ENCODE data around the gene SCAMP5. TPM values are rescaled to one million over a fixed set of nuclear protein-coding genes. Genes with fewer than 3 reads are reported as not detected.
A peak's percentile ranks its signal among the peaks of the same experiment; 100 is the strongest.

SCAMP5 gene
- total RNA-seq, 2 experiments from 2014 or later, result 0.44 to 0.58 TPM

DNA sequence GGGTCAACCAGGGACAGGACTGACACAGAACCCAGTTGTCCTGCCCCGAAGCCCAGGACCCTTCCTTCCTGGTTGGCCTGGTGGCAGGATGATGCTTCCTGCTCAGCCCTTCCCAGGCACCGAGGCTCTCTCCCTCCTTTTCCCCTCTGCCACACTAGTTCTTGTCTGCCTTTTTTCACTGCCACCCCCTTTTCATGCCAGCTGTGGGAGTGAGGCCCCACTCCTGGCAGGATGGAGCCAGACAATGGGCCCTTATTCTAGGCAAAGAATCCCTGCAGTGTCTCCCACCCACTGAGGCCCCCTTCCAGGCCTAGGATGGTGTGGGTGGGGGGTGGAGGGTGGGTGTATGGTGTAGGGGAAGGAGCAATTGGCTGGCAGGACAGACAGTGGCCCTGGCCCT lies 1.1 kb upstream of the SCAMP5 start:
- Mint-ChIP-seq H3K36me3 (no peaks in the 10 kb centered on the region), H3K4me3 (no peak overlapping the region), H3K9me3 (no peaks in the 10 kb centered on the region), H3K27me3 (peaks cover 55% of the 10 kb centered on the region), H3K27ac (no peak overlapping the region), H3K4me1 (peaks cover 9% of the 10 kb centered on the region)
- no peak for DNase-seq

DNA sequence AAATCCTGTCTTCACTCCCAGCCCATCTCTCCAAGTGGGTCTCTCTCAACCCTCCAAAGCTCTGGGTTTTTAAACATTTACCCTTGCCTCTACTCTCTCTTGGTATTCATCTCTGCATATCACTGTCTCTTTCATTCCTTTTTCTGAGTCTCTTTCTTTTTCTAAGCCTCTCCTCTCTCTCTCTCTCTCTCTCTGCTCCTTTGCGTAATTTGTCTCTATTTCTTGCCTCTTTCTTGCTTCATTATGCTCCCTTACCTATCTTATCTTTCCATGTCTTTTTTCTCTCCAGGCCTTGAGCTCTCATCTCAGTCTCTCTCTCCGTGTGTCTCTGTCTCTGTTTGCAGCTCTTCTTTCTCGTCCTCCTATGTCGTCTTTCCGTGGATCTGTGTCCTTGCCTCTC lies 678 bp upstream of the SCAMP5 start:
- Mint-ChIP-seq H3K36me3 (no peaks in the 10 kb centered on the region), H3K27me3 (peaks cover 57% of the 10 kb centered on the region), H3K27ac (no peak overlapping the region), H3K4me3 (peak overlapping the region; percentile 63), H3K9me3 (no peaks in the 10 kb centered on the region), H3K4me1 (peaks cover 9% of the 10 kb centered on the region)
- DNase-seq, result no peak

DNA sequence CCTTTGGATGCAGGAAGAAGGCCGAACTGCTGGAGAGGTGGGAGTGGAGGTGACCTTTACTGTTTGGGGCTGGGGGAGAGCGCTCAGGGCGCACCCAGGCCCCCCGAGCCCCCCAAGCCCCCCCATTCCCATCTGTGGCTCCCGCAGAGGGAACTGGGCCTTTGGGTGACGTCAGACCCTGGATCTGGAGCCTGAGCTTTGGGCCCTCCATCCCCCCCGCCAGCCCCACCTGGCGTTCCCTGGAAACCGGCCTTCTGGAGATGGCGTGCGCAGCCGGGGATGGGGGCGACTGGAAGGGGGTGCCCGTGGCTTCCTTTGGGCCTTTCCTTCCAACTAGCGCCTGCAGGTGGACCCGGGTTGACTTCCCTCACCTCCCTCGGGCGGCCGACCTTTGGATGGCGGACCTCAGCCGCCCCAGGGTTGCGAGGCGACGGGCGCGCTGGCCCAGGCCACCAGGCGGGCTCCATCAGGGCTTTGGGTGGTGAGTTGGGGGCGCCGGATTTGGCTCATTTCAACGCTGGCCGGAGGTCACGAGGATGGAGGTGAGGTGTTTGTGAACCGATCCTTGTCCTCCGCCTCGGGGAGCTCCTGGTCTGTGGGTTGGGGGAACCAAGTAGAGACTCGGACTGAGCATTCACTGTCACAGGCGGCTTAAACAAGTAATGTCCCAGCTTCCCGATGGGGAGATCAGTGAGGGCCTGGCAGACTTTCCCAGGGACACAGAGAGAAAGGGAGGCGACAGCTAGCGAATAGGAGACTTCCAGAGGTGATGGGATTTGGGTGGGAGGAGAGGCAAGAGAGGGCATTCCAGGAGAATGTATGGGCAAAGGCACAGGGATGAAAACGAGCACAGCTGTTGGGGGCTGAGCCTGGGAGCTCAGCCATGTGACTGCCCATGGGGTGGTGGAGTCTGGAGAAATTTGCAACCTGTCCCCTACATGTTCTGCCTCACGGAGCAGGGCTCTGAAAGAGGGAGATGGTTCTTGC lies 709 bp downstream of the SCAMP5 start:
- peak overlapping the region; percentile 42 for H3K4me3 Mint-ChIP-seq
- no peak overlapping the region for H3K27ac Mint-ChIP-seq
- H3K9me3 Mint-ChIP-seq, result no peaks in the 10 kb centered on the region
- peaks cover 52% of the 10 kb centered on the region for H3K27me3 Mint-ChIP-seq
- peaks cover 4% of the 10 kb centered on the region for H3K4me1 Mint-ChIP-seq
- H3K36me3 Mint-ChIP-seq, result no peaks in the 10 kb centered on the region
- no peak for DNase-seq

DNA sequence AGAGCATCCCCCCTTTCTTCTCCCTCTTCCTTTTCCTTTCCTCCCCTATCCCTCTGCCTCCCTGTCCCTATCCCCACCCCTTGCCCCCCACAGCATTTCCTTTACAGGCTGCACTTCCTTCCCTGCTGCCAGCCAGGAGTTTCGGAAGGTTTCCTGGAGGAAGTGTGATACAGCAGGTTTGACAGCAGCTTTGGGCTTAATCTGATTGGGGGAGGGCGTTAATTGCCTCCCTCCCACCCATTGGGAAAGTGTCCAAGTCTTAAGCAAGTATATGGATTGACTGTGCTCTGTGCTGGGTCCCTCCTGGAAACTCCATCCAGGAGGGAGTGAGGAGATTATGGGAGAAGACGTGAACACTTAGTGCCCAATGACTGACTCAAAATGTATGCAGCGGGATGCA lies 1.8 kb downstream of the SCAMP5 start:
- no peak for DNase-seq
- no peak overlapping the region for H3K4me3 Mint-ChIP-seq
- H3K4me1 Mint-ChIP-seq, result peaks cover 4% of the 10 kb centered on the region
- no peak overlapping the region for H3K27ac Mint-ChIP-seq
- no peaks in the 10 kb centered on the region for H3K9me3 Mint-ChIP-seq
- H3K36me3 Mint-ChIP-seq, result no peaks in the 10 kb centered on the region
- H3K27me3 Mint-ChIP-seq, result peaks cover 56% of the 10 kb centered on the region

DNA sequence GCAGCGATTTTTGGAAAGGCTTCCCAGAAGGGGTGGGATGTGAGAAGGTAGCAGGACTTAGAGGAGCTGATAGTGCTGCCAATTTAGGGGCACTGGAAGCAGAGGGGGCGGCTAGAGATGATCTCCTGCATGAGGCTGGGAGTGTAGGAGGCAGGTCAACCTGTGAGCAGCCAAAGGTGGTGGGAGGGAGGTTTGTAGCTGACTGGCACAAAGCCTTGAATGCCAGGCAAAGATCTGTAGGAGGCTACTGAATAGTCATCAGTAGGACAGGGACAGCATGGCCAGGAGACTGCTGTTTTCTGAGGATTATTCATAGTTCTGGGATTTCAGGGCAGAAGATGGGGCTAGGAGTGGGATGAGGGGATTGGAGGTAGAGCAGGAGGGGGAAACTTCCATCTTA lies 2.2 kb downstream of the SCAMP5 start:
- DNase-seq, result no peak
- Mint-ChIP-seq H3K27me3 (peaks cover 56% of the 10 kb centered on the region), H3K4me3 (no peak overlapping the region), H3K4me1 (peaks cover 4% of the 10 kb centered on the region), H3K36me3 (no peaks in the 10 kb centered on the region), H3K9me3 (no peaks in the 10 kb centered on the region), H3K27ac (no peak overlapping the region)

DNA sequence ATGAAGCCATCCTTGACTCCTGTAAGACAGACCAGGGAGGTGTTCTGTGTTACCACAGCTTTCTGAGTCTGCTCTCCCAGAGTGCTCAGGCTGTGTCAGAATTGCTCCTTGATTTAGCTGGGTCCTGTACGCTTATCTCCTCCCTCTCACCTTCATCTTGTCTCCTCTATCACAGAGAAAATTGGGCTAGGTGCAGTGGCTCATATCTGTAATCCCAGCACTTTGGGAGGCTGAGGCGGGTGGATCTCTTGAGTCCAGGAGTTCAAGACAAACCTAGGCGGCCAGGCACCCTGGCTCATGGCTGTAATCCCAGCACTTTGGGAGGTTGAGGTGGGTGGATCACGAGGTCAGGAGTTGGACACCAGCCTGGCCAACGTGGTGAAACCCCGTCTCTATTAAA lies 5.9 kb downstream of the SCAMP5 start:
- no peak overlapping the region for H3K4me3 Mint-ChIP-seq
- peaks cover 2% of the 10 kb centered on the region for H3K4me1 Mint-ChIP-seq
- peaks cover 44% of the 10 kb centered on the region for H3K27me3 Mint-ChIP-seq
- no peaks in the 10 kb centered on the region for H3K36me3 Mint-ChIP-seq
- no peak for DNase-seq
- H3K27ac Mint-ChIP-seq, result no peak overlapping the region
- H3K9me3 Mint-ChIP-seq, result no peaks in the 10 kb centered on the region

DNA sequence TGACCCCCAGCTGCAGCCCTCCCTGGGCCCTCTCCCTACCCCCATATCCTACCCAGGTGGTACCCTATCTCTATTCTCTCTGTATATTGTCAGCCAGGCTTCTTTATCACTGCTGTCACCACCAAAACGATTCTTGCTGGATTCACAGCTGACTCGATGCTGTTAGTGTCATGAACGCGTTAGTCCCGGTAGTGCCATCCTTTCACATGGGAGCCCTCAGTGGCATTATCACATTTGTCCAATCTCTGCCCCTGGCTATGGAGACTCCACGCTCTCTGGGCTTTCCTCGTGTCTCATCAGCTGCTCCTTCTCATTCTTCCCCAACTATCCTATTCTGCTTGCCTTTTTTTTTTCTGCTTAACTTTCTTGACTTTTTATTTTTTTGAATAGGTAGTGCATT lies 7.0 kb downstream of the SCAMP5 start:
- H3K27me3 Mint-ChIP-seq, result peaks cover 33% of the 10 kb centered on the region
- H3K36me3 Mint-ChIP-seq, result no peaks in the 10 kb centered on the region
- no peak overlapping the region for H3K4me3 Mint-ChIP-seq
- no peak for DNase-seq
- no peaks in the 10 kb centered on the region for H3K4me1 Mint-ChIP-seq
- no peak overlapping the region for H3K27ac Mint-ChIP-seq
- no peaks in the 10 kb centered on the region for H3K9me3 Mint-ChIP-seq

DNA sequence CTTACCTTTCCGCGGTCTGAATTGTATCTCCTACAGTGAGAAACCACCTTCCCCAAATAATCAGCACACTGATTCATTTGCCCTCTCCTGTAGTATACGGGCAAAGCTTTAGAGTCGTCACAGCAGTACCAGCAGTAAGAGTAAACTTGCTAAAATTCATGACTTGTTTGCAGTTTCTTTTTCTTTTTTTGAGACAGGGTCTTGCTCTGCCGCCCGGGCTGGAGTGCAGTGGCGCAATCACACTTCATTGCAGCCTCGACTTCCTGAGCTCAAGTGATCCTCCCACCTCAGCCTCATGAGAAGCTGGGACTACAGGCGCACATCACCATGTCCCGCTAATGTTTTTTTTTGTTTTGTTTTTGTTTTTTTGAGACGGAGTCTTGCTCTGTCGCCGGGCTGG lies 11.9 kb downstream of the SCAMP5 start:
- Mint-ChIP-seq H3K4me3 (no peak overlapping the region), H3K4me1 (peaks cover 7% of the 10 kb centered on the region), H3K36me3 (no peaks in the 10 kb centered on the region), H3K9me3 (no peaks in the 10 kb centered on the region), H3K27ac (no peak overlapping the region), H3K27me3 (peaks cover 17% of the 10 kb centered on the region)
- DNase-seq, result no peak

DNA sequence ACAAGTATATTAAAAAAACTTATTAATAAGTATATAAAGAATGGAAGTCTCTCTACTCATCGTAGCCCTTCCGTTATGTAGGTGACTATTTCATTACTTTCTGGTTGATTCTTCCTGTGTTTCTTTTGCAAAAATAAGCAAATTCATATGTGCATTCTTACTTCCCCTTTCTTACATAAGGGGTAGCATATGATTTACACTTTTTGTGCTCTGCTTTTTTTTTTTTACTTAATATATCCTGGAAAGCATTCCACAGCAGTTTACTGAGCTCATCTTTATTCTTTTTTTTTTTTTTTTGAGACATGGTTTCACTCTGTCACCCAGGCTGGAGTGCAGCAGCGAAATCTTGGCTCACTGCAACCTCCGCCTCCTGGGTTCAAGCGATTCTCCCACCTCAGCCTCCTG lies 12.9 kb downstream of the SCAMP5 start:
- no peak overlapping the region for H3K4me3 Mint-ChIP-seq
- peaks cover 12% of the 10 kb centered on the region for H3K27me3 Mint-ChIP-seq
- no peaks in the 10 kb centered on the region for H3K36me3 Mint-ChIP-seq
- DNase-seq, result no peak
- no peaks in the 10 kb centered on the region for H3K9me3 Mint-ChIP-seq
- H3K4me1 Mint-ChIP-seq, result peaks cover 7% of the 10 kb centered on the region
- H3K27ac Mint-ChIP-seq, result no peak overlapping the region

DNA sequence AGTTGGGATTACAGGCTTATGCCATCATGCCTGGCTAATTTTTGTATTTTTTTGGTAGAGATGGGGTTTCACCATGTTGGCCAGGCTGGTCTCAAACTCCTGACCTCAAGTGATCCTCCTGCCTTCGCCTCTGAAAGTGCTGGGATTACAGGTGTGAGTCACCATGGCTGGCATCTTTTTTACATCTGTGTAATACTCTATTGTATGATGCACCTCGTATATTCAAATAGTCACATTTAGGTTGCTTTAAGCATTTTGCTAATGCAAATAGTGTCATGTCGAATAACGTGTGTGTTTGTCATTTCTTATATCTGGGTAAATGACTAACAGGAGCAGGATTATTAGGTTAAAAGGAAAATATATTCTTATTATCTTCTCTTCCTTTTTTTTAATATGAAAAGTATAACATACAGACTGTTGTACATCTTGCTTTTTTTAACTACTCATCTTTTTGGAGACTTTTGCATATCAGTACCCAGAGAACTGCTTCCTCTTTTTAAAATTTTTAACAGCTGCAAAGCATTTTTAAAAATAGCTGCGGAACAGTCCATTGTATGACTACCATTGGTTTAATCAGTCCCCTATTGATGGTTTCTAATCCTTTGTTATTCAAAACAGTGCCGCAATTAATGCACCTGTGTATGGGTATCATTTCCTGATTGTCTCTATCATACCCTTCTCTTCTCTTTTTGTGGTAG lies 13.4 kb downstream of the SCAMP5 start:
- no peak for DNase-seq
- Mint-ChIP-seq H3K27me3 (peaks cover 12% of the 10 kb centered on the region), H3K27ac (no peak overlapping the region), H3K4me1 (peaks cover 7% of the 10 kb centered on the region), H3K36me3 (no peaks in the 10 kb centered on the region), H3K9me3 (no peaks in the 10 kb centered on the region), H3K4me3 (no peak overlapping the region)

DNA sequence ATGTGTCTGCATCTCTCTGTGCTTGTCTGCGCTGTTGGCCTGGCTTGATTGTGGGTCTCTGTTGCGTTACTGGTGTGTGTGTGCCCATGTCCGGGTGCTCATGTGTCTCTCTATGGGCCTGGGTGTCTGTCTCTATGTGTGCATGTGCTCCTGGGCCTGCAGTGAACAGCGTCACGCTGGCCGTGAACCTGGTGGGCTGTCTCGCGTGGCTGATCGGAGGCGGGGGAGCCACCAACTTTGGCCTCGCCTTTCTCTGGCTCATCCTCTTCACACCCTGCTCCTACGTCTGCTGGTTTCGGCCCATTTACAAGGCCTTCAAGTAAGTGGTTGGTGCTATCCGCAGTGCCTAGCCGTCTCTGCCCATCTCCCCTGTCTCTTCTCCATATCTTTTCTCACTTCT lies 21.1 kb downstream of the SCAMP5 start:
- Mint-ChIP-seq H3K27ac (no peak overlapping the region), H3K9me3 (no peaks in the 10 kb centered on the region), H3K27me3 (no peaks in the 10 kb centered on the region), H3K36me3 (no peaks in the 10 kb centered on the region), H3K4me1 (no peaks in the 10 kb centered on the region), H3K4me3 (no peak overlapping the region)
- no peak for DNase-seq

DNA sequence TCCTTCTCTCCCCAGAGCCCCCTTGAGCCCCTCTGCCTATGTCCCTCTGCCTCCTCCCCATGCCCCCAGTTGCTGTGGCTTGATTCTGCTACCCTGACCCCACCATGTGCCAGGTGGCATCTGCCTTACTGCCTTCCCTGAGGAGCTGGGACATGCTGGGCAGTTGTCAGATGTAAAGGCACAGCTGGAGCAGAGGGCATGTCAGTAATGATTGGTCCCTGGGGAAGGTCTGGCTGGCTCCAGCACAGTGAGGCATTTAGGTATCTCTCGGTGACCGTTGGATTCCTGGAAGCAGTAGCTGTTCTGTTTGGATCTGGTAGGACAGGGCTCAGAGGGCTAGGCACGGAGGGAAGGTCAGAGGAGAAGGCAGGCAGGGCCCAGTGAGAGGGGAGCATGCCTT lies 24.6 kb downstream of the SCAMP5 start:
- H3K27ac Mint-ChIP-seq, result no peak overlapping the region

DNA sequence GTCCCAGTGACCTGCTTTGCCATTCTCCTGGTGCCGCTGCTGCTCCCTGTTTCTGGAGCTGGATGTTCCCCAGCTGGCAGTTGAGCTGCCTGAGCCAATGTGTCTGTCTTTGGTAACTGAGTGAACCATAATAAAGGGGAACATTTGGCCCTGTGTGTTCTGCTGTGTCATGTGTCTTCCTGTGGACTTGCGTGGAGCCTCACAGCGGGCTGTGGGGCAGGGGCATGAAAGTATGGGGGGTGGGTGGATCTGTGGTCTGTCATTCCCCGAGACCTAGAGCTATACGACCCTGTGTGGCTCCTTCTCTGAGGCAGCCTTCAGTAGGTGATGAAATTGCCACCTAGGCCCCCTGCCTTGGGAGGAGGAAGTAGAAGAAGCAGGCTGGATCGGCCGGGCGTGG lies 26.0 kb downstream of the SCAMP5 start:
- Mint-ChIP-seq H3K9me3 (no peaks in the 10 kb centered on the region), H3K4me3 (no peak overlapping the region), H3K27ac (no peak overlapping the region), H3K36me3 (peaks cover 8% of the 10 kb centered on the region), H3K4me1 (peaks cover 14% of the 10 kb centered on the region), H3K27me3 (no peaks in the 10 kb centered on the region)
- DNase-seq, result no peak

More for the DNA sequence above, 24.6 kb downstream of the SCAMP5 start:
- H3K9me3 Mint-ChIP-seq, result no peaks in the 10 kb centered on the region
- no peaks in the 10 kb centered on the region for H3K27me3 Mint-ChIP-seq
- peaks cover 6% of the 10 kb centered on the region for H3K4me1 Mint-ChIP-seq
- no peak for DNase-seq
- H3K36me3 Mint-ChIP-seq, result peaks cover 8% of the 10 kb centered on the region
- H3K4me3 Mint-ChIP-seq, result no peak overlapping the region

DNA sequence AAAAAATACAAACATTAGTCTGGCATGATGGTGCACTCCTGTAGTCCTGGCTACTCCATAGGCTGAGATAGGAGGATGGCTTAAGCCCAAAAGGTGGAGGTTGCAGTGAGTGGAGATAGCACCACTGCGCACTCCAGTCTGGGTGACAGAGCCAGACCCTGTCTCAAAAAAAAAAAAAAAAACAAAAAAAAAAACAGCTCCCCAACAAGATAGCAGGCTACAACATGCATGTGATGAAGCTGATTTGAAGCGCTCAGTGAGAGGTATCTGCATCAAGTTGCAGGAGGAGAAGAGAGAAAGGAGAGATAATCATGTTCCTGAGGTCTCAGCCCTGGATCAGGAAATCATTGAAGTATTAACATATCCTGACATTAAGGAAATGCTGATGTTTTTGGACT lies 27.4 kb downstream of the SCAMP5 start:
- no peaks in the 10 kb centered on the region for H3K27me3 Mint-ChIP-seq
- DNase-seq, result no peak
- H3K4me1 Mint-ChIP-seq, result peaks cover 19% of the 10 kb centered on the region
- peaks cover 8% of the 10 kb centered on the region for H3K36me3 Mint-ChIP-seq
- H3K27ac Mint-ChIP-seq, result no peak overlapping the region
- no peaks in the 10 kb centered on the region for H3K9me3 Mint-ChIP-seq
- H3K4me3 Mint-ChIP-seq, result no peak overlapping the region

DNA sequence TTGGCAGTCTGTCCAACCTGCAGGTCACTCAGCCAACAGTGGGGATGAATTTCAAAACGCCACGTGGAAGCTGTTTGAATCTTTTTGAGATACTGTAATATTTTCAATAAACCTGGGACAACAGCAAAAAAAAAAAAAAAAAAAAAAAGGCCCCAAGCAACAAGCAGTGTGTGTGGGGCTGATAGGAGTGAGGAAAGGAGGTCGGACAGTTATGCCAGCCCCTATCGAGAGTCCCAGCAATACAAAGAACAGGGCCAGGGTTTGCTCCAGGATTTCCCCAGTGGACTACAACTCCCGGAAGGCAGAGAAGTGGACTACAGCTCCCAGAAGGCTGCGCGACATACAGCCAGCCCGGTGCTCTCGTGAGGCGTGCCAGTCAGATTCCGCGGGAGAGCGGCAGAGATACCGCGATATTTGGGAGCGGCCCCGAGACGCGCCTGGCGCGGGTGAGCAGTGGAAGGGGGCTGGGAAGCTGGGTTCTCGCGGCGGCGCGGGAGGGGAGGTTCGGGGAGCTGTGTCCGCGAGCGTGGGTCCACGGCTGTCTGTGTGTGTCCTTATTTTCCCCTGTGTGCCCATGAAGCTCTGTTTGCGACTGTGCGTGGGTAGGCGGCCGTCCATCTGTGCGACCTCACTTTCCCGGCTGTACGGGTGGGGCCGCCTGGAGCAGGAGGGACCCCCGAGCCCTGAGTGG lies 28.0 kb downstream of the SCAMP5 start, which contains the start of gene PPCDC:
Gene PPCDC, plus strand, starts transcription at position 410 of the 691 bp plus-strand sequence. CDS start 4,729 bp downstream, outside the sequence.
- no peaks in the 10 kb centered on the region for H3K9me3 Mint-ChIP-seq
- DNase-seq, result peak; percentile 96
- no peaks in the 10 kb centered on the region for H3K27me3 Mint-ChIP-seq
- H3K36me3 Mint-ChIP-seq, result peaks cover 8% of the 10 kb centered on the region
- H3K4me3 Mint-ChIP-seq, result peak within 1 kb of the TSS; percentile 90
- peak within 1 kb of the TSS; percentile 94 for H3K27ac Mint-ChIP-seq
- peaks cover 19% of the 10 kb centered on the region for H3K4me1 Mint-ChIP-seq

Data from activated naive CD8-positive, alpha-beta T cell treated with anti-CD3 and anti-CD28 coated beads for 36 hours (primary cell).